Peyer's patch (tissue), 4 donors: ENCODE measurements around the gene HFE. TPM values are rescaled to one million over a fixed set of nuclear protein-coding genes. Genes with fewer than 3 reads are reported as not detected.

ENCODE experiments used
- DNase-seq, 3 donors: peaks; one replicate each; pipeline ENCODE4 v3.0.0-alpha.2; 2017 to 2019
- H3K27ac ChIP-seq, 4 donors: fragments of 200-600 bp; sonication (generic); one replicate each; pipeline ENCODE4 v1.5.1; 2016 to 2019
- H3K27me3 ChIP-seq, 2 donors: fragments of 200-600 bp; sonication (generic); one replicate each; pipeline ENCODE4 v1.5.1; 2019
- H3K36me3 ChIP-seq, 3 donors: fragments of 200-600 bp; sonication (generic); one replicate each; pipeline ENCODE4 v1.5.1; 2016 to 2019
- H3K4me1 ChIP-seq, 4 donors: fragments of 200-600 bp; sonication (generic); one replicate each; pipeline ENCODE4 v1.5.1; 2016 to 2019
- H3K4me3 ChIP-seq, 4 donors: fragments of 200-600 bp; sonication (generic); 1 replicate in 3 of 4; 2 replicates in 1 of 4; pipeline ENCODE4 v1.5.1; 2016 to 2019; ENCODE audit warnings: mild to moderate bottlenecking in 1 of 4
- H3K9me3 ChIP-seq, 4 donors: fragments of 200-600 bp; sonication (generic); one replicate each; pipeline ENCODE4 v1.5.1; 2016 to 2019; ENCODE audit warnings: mild to moderate bottlenecking in 1 of 4
- POLR2A ChIP-seq, 2 donors: fragments of 450-650 bp; IDR thresholded peaks; one replicate each; pipeline ENCODE4 v1.5.1; 2017; ENCODE audit warnings: antibody characterized with exemption in 2 of 2, mild to moderate bottlenecking in 2 of 2, moderate library complexity in 2 of 2
- total RNA-seq, 4 donors: library from RNA; depleted of rRNA; stranded (reverse); fragments of >200 nt; gene quantifications; one replicate each; pipeline ENCODE4 v1.1.0, GENCODE V29; 2016
- TF ChIP-seq, protein P1 (sequence below), 6 experiments: fragments of 450-650 bp in 4 of 6; fragments of 200-600 bp in 2 of 6; sonication (generic) in 1 of 6; IDR thresholded peaks; one replicate each; pipeline ENCODE4 v1.5.1; 2017 to 2019; ENCODE audit warnings: antibody characterized with exemption in 6 of 6, mild to moderate bottlenecking in 3 of 6, moderate library complexity in 1 of 6

The HFE gene
- total RNA-seq, 4 donors from 2014 or later, result 8.1 to 13.2 (median 9.7) TPM

DNA sequence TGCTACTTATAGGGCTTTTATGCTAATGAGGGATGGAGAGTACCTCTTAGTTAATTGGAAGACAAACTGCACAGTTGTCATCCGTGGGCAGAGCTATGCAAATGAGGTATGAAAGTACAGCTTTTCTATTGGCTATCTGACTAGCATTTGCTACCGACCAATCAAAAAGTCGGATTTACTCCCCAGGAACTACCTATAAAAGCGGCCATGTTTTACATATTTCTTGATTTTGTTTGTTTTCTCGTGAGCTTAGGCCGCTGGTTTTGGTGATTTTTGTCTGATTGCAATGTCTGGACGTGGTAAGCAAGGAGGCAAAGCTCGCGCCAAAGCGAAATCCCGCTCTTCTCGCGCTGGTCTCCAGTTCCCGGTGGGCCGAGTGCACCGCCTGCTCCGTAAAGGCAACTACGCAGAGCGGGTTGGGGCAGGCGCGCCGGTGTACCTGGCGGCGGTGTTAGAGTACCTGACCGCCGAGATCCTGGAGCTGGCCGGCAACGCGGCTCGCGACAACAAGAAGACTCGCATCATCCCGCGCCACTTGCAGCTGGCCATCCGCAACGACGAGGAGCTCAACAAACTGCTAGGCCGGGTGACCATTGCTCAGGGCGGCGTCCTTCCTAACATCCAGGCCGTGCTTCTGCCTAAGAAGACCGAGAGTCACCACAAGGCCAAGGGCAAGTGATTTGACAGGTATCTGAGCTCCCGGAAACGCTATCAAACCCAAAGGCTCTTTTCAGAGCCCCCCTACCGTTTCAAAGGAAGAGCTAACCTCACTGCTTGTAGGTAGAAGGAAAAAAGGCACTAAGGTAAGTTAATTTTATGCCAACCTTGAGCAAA lies 36.9 kb downstream of the HFE start:
- peak; percentile 99 to 100 for TF ChIP-seq POLR2A (IDR thresholded peaks at IDR 0.05)
- TF ChIP-seq, protein P1, sequence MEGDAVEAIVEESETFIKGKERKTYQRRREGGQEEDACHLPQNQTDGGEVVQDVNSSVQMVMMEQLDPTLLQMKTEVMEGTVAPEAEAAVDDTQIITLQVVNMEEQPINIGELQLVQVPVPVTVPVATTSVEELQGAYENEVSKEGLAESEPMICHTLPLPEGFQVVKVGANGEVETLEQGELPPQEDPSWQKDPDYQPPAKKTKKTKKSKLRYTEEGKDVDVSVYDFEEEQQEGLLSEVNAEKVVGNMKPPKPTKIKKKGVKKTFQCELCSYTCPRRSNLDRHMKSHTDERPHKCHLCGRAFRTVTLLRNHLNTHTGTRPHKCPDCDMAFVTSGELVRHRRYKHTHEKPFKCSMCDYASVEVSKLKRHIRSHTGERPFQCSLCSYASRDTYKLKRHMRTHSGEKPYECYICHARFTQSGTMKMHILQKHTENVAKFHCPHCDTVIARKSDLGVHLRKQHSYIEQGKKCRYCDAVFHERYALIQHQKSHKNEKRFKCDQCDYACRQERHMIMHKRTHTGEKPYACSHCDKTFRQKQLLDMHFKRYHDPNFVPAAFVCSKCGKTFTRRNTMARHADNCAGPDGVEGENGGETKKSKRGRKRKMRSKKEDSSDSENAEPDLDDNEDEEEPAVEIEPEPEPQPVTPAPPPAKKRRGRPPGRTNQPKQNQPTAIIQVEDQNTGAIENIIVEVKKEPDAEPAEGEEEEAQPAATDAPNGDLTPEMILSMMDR (IDR thresholded peaks at IDR 0.05), result no peak
- Histone ChIP-seq H3K27me3 (no peaks in the 10 kb centered on the region), H3K4me1 (peaks cover 0 to 17% (median 0%) of the 10 kb centered on the region in 4 donors), H3K27ac (peak overlapping the region; percentile 96 to 100 (median 98)), H3K9me3 (no peaks in the 10 kb centered on the region), H3K36me3 (peaks cover 0 to 7% (median 0%) of the 10 kb centered on the region in 3 donors), H3K4me3 (peak overlapping the region; percentile 64 to 94 (median 80))
- peak; percentile 77 to 93 (median 85) for DNase-seq

DNA sequence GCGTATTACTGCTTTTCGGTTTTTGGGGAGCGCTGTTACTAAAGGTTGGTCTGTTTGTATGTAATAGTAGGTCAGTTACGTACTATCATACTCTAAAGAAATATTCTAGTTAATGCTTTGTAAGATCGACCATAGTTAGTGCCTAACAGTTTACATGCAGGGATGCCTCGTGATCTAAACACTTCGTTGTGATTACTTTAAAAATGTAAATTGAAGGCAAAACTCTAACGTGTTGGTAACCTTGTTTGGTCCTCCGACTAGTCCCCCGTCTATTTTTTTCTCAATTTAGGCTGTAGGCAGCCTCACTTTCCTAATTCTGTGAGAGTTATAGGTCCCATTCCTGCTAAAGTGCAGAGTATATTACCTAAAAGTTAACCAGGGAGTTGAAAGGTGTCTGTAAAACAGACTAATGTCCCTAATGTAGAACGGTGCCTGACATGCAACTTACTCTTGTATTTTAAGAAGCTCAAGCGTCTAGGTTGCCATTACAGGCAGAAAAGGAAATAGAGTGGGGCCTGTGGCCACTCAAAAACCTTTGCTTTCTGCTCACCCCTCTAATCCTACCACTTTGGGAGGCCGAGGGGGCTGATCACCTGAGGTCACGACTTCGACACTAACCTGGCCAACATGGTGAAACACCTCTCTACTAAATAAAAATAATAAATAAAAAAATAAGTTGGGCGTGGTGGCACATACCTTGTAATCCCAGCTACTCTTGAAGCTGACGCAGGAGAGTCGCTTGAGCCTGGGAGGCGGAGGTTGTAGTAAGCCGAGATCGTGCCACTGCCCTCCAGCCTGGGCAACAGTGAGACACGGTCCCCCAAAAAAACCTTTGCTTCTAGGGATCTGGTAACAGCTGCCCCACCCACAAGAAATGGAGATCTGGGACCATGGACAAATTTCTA lies 37.8 kb downstream of the HFE start:
- peaks cover 0 to 17% (median 0%) of the 10 kb centered on the region in 4 donors for H3K4me1 ChIP-seq

DNA sequence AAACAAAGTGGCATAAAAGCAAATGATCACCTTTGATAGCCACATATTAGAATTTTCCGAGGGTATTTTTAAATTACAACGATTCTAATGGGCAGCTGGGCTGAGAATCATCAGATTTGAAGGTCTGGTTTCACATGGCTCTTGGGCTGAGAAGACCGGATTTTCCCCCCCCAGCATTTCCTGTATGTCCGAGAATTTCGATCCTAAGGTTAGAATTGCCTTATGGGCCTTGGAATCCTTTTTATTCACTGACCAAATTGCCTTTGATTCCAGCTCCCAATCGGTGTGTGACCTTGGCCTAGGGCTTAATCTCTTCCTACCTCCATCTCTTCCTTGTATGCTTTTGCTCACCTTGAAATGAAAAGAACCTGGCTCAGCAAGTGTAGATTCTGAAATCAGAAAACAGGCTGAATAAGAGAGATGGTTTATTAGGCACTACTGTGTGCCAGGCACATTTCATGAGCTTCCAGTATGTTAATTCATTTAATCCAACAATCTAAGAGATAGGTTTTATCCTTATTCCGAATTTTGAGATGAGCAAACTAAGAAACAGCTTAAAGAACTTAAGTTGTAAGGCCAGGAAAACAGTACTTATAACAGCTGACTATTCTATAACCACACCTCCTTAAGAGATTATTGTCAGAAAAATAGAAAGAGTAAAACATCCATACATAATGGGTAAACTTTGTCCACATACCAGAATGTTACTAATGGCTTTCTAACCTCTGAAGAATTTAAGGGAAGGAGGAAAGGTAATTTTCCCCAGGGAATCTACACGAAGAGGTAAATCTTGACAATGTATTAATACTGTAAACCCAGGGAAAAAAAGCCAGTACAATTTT lies 39.4 kb downstream of the HFE start:
- H3K4me3 ChIP-seq, result peak overlapping the region; percentile 64 to 94 (median 80)
- H3K36me3 ChIP-seq, result peaks cover 0 to 25% (median 0%) of the 10 kb centered on the region in 3 donors
- H3K27me3 ChIP-seq, result no peaks in the 10 kb centered on the region
- TF ChIP-seq POLR2A (IDR thresholded peaks at IDR 0.05), result no peak
- TF ChIP-seq, protein P1 (IDR thresholded peaks at IDR 0.05), result no peak
- no peaks in the 10 kb centered on the region for H3K9me3 ChIP-seq
- peak in 1 of 3 donors; percentile 59 for DNase-seq
- H3K27ac ChIP-seq, result peak overlapping the region; percentile 96 to 100 (median 98)
- H3K4me1 ChIP-seq, result peaks cover 0 to 17% (median 0%) of the 10 kb centered on the region in 4 donors

More for the DNA sequence above, 37.8 kb downstream of the HFE start:
- no peaks in the 10 kb centered on the region for H3K9me3 ChIP-seq
- TF ChIP-seq POLR2A (IDR thresholded peaks at IDR 0.05), result peak in 1 of 2 donors; percentile 24
- TF ChIP-seq, protein P1 (IDR thresholded peaks at IDR 0.05), result no peak
- peaks cover 0 to 15% (median 0%) of the 10 kb centered on the region in 3 donors for H3K36me3 ChIP-seq
- no peaks in the 10 kb centered on the region for H3K27me3 ChIP-seq
- H3K4me3 ChIP-seq, result peak overlapping the region; percentile 64 to 94 (median 80)
- peak overlapping the region; percentile 96 to 100 (median 98) for H3K27ac ChIP-seq
- DNase-seq, result peak in 2 of 3 donors; percentile 57 to 61

DNA sequence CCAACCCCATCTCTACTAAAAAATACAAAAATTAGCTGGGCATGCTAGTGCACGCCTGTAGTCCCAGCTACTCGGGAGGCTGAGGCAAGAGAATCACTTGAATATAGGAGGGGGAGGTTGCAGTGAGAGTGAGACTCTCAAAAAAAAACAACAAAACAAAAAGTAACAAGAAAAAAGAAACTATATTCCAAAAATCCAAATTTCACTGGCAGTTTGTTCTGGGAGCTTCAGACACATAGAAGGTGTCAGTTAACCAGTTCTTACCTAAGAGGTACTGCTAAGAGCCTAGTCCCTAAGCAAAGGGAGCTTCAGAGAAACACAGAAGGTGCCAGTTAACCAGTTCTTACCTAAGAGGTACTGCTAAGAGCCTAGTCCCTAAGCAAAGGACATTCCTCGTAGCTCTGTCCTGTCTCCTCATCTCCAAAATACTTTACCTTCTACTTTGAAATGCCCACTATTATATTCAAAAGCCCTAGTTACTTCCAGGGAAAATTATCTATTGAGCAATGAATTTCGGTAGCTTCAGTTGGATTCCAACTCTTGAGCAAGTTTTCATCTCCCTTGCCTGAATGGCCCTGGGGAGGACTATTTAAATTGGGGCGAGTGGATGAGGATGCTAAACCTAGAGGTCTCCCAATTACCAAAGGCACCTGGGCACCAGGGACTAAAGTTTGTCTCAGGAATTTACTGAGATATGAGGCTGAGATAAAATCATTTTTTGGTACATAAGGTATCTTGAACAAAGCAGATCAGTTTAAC lies 41.0 kb downstream of the HFE start:
- TF ChIP-seq POLR2A (IDR thresholded peaks at IDR 0.05), result no peak
- TF ChIP-seq, protein P1 (IDR thresholded peaks at IDR 0.05), result no peak
- Histone ChIP-seq H3K36me3 (peaks cover 0 to 25% (median 0%) of the 10 kb centered on the region in 3 donors), H3K27me3 (no peaks in the 10 kb centered on the region), H3K9me3 (no peaks in the 10 kb centered on the region), H3K4me3 (peak overlapping the region in 1 of 4 donors; percentile 64), H3K4me1 (peaks cover 0 to 22% (median 0%) of the 10 kb centered on the region in 4 donors), H3K27ac (no peak overlapping the region)
- DNase-seq, result no peak
